CD4-positive, alpha-beta T cell treated with Interleukin-15 for 4 hours (primary cell): ENCODE measurements around the gene ZYG11B.
"Not testable (repeated sequence)": the region's sequence is repeated elsewhere in the genome, so short reads cannot be mapped to it uniquely, and the experiment has no call there.

ENCODE experiments used
- DNase-seq: peaks from one replicate; pipeline ENCODE4 v3.0.0-alpha.2; 2020; ENCODE audit warnings: low spot score

The ZYG11B gene

DNA sequence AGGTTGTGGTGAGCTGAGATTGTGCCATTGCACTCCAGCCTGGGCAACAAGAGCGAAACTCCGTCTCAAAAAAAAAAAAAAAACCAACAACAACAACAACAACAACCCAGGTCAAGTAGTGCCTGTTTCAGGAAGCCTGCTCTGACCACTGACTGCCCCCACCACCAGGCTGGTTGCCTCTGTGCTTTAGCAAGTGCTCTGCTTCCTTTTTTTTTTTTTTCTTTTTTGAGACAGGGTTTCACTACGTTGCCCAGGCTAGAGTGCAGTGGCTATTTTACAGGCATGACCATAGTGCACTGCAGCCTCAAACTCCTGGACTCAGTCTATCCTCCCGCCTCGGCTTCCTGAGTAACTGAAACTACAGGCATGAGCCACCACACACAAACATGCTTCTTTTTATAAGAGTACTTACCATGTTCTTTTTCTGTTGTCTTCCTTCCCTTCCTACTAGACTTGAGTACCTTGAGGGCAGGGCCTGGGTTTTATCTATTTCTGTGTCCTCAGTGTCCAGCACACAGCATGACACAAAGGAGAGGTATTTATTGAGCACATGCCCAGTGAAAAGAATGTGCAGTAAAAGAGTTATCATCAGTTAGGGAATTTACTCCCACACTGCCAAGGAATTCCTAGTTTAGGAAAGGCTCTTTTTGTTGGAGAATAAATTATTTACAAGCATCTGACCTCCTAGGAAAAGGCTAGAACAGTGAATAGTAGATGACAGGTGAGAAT lies 18.2 kb upstream of the ZYG11B start:
- no peak for DNase-seq

DNA sequence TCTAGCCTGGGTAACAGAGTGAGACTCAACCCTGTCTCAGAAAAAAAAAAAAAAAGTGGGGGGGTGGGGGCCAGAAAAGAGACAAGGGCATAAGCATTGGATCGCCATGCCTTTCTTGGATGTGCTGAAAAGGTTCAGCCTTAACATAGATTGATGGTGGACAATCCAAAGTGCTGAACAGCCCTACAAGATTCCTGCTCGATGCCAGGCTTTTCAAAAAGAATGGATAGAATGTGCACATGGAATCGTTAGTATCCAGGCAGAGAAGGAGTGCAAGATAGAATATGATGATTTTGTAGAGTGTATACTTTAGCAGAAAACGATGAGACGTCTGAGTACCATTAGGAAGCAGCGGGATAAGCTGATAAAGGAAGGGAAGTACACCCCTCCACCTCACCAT lies 17.2 kb upstream of the ZYG11B start:
- DNase-seq: no peak

DNA sequence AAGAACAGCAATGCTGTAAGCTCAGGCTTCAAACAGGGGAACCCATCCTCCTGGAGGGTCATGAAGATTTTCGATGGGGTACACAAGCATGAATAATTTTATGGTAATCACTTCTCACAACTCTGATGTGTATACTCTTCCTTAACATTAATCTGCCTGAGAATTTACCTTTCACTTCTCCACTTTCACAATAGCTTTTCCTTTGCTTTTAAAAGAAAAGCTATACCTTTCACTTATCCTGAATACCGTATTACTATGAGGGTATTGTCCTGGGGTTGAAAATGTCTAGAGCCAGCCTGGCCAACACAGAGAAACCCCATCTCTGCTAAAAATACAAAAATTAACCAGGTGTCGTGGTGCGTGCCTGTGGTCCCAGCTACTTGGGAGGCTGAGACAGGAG lies 12.7 kb upstream of the ZYG11B start:
- no peak for DNase-seq

DNA sequence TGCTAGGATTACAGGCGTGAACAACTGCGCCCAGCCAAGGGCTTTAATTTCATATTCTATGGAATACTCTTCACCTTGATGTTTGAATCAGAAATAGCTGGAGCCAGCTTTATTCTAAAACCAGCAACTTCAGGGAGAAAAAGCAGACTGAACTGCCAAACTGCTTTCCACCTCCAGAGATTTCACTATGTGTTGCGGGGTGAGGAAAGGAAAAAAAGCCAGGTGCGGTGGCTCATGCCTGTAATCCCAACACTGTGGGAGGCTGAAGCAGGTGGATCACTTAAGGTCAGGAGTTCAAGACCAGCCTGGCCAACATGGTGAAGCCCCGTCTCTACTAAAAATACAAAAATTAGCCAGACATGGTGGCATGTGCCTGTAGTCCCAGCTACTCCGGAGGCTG lies 11.0 kb upstream of the ZYG11B start:
- not testable (repeated sequence) for DNase-seq

DNA sequence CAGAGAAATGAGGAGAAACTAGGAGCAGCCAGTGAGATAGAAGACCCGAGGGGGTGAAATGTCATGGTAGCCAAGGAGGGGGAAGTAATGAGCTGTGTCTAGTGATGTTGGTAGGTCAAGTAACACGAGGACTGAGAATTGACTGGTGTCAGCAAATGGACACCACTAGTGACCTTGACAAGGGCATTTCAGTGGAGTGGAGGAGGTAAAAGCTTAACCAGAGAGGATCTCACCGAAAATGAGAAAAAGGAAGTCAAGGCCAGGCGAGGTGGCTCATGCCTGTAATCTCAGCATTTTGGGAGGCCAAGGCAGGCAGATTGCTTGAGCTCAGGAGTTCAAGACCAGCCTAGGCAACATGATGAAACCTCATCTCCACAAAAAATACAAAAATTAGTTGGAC lies 3.0 kb upstream of the ZYG11B start:
- DNase-seq: no peak

DNA sequence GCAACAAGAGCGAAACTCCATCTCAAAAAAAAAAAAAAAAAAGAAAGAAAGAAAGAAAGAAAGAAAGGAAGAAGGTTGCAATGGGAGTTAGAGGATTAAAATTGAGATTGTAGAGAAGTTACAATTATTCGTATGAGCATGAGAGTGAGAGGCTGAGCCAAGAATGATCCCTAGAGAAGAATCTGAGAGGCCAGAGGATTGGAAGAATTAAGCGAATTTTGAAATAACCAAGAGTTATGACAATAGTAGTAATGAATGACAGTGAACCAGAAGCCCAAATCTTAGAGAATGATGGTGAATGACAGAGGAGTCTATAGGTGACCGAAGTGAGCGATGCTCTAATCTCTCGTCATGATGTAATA lies 369 bp upstream of the ZYG11B start:
- DNase-seq: no peak

DNA sequence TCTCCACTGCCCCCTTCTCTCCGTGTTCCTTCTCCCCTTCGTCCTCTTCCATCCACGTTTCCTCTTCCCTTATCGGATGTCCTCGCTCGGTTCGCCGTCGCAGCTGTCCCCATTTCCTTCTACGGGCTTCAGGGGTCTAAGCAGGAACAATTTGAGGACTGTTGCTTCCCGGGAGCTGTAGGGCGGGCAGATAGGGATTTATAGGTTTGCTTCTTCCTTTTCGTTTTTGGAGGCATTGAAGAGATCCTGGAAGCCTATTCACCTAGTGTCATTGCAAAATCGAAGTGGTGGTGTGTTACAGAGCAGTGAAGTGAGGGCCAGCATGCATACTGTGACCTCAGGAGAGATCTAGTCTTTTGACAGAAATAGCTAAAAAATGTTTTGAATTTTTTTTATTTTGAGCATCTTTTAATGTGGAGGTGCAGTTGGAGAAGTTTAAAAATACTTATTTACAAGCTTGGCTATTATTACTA lies 897 bp downstream of the ZYG11B start:
- DNase-seq: no peak

DNA sequence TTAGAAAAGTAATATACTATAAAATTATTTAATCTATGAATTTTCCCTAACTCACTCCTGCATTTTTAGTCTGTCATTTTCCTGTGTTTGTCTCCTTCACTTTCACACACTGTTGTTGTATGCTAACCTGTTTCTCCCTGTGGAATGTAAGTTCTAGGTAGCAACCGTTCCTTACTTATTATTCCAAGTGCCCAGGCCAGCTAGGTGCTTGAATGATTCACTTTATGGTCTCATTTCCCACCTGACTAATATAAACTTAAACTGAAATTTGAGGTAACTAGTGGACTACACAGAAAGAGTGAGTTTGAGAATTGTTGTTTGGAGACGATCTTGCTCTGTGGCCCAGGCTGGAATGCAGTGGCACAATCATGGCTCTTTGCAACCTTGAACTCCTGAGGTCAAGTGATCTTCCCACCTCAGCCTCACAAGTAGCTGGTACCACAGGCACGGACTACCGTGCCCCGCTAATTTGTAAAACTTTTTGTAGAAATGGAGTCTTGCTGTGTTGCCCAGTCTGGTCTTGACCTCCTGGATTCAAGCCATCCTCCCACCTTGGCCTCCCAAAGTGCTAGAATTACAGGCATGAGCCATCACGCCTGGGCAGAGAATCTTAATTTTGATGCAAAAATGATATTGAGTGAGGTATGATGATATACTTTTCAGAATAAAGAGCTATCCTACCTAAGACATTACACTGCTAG lies 1.9 kb downstream of the ZYG11B start:
- no peak for DNase-seq

DNA sequence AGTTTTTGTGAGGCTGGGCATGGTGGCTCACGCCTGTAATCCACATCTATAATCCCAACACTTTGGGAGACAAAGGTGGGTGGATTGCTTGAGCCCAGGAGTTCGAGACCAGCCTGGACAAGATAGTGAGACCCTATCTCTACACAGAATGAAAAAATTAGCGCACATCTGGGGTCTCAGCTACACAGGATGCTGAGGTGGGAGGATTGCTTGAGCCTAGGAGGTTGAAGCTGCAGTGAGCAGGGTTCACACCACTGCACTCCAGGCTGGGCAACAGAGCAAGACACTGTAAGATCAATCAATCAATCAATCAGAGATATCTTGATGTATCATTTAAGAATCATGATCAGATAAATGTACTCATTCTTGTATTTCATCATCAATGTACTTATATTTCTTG lies 7.1 kb downstream of the ZYG11B start:
- no peak for DNase-seq

DNA sequence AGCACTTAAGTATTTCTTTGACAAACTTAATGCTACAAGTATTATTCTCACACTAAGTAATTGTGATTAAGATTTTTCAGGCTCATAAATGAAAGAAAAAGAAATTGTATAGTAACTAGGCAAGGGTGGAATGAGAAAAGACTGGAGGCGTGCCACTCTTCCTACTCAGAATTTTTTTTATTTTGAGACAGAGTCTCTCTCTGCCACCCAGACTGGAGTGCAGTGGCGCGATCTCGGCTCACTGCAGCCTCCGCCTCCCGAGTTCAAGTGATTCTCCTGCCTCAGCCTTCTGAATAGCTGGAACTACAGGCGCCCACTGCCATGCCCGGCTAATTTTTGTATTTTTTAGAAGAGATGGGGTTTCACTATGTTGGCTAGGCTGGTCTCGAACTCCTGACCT lies 9.1 kb downstream of the ZYG11B start:
- not testable (repeated sequence) for DNase-seq

DNA sequence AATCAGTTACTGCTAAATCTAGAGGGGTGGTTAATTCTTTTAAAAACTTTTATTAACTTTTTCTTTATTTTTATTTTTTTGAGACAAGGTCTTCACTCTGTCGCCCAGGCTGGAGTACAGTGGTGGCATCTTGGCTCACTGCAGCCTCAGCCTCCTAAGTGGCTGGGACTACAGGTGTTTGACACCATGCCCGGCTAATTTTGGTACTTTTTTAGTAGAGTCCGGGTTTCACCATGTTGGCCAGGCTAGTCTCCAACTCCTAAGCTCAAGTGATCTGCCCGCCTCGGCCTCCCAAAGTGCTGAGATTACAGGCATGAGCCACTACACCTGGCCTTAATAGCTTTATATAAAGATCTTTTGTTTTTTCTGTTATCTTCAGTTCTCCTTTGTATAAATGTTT lies 11.9 kb downstream of the ZYG11B start:
- no peak for DNase-seq

DNA sequence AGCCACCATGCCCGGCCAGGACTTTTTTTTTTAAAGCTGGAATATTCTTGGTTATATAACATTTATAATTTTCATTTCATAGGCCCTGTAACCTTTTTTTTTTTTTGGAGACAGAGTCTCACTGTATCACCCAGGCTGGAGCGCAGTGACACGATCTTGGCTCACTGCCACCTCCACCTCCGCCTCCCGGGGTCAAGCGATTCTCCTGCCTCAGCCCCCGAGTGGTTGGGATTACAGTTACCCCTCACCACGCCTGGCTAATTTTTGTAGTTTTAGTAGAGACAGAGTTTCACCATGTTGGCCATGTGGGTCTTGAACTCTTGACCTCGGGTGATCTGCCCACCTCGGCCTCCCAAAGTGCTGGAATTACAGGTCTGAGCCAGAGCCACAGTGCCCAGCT lies 12.6 kb downstream of the ZYG11B start:
- no peak for DNase-seq

DNA sequence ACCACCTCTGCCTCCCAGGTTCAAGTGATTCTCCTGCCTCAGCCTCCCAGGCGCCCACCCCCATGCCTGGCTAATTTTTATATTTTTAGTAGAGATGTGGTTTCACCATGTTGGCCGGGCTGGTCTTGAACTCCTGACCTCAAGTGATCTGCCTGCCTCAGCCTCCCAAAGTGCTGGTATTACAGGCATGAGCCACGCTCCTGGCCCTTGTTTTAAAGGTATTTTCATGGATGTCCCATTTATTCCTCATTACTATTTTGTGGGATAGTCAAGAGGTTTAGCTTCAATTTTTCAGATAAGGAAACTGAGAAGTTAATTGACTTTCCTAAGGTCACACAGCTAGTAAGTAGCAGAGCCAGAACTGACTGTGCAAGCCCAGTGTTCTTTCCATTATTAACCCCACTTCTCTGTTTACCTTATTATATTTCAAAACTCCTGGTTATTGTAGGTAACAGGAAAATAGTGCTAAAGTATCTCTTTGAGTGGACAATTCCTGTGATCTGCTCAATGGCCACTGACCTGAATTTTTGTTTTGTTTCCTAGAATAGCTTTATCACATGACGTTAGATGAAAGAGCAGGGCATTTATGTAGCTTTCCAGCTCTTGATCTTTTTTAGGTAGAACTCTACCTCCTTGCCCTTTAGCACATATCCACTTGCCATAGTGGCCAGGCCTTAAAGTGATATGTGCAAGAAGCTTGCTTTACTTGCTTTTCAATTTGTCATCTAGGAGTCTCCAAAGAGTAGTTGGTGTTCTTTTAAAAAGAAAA lies 13.6 kb downstream of the ZYG11B start:
- no peak for DNase-seq

DNA sequence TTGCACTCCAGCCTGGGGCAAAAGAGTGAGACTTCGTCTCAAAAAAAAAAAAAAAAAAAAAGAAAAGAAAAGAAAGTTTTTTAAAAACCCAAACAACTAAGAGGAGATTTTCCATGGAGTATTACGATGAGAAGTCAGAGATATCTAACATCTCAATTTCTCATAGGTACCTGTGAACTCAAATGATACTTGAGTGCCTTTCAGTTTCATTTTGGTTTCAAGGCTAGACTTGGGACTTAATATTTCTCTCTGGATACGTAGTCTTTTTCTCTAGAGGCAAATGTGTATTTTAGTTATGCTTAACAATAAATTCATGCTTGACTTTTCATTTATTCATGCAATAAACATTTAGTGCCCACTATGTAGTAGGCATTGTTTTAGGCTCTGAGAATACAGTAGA lies 15.0 kb downstream of the ZYG11B start:
- no peak for DNase-seq

DNA sequence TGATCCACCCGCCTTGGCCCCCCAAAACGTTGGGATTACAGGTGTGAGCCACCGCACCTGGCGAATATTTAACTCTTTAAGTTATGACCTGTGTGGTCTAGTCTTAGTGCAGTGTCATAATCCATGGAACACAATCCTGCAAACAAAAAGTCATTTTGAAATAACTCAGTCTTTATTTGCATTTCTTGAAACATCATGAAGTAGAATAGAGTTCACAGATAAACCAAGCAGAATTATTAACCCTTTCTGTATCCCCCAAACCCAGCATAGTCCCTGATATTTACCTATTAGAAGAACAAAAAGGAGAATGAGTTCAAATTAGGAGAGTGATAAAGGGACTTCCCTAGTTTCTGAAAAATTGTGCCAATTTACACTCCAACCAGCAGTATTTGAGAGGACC lies 19.9 kb downstream of the ZYG11B start:
- DNase-seq: no peak

DNA sequence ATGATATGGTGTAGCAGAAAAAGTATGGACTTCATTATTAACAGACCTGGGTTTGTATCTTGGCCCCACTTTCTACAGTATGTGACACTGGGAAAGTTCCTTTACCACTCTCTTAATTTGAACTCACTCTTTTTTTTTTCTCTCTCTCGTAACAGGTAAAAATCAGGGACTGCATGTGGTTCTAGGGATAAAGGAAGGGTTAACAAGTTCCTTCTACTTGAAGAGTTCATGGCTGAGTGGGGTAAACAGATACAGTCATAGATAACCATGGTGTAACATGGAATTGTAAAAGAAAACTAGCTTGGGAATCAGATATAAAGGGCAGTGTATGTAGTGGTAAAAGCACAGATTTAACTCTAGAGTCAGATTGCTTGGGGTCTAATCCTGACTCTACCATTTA lies 21.2 kb downstream of the ZYG11B start:
- no peak for DNase-seq

DNA sequence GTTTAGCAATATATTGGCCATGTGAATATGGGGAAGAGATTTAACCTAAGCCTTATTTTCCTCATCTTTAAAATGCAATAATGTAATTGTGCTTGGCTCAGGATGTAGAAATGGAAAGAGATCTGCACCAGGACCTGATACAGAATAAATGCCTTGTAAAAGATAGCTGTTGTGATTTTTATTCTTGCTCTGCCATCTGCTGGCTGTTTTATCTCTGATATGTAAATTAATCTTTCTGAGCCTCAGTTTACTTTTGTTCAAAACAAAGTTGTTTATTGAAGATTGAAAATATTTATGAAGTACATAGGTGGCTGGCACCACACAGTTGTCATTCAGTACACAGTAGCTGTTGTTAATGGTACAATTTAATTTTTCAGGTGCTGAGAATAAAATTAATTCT lies 21.9 kb downstream of the ZYG11B start:
- DNase-seq: no peak

DNA sequence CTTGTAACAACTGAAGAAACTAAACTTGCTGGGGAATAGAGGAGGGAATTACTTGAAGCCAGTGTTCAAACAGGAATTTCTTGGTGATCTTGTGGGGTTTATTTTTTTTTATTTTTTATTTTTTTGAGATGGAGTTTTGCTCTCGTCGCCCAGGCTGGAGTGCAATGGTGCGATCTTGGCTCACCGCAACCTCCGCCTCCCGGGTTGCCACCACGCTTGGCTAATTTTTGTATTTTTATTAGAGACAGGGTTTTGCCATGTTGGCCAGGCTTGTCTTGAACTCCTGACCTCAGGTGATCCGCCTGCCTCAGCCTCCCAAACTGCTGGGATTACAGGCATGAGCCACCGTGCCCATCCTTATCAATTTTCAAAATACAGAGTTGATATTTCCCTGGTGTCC lies 23.2 kb downstream of the ZYG11B start:
- not testable (repeated sequence) for DNase-seq

DNA sequence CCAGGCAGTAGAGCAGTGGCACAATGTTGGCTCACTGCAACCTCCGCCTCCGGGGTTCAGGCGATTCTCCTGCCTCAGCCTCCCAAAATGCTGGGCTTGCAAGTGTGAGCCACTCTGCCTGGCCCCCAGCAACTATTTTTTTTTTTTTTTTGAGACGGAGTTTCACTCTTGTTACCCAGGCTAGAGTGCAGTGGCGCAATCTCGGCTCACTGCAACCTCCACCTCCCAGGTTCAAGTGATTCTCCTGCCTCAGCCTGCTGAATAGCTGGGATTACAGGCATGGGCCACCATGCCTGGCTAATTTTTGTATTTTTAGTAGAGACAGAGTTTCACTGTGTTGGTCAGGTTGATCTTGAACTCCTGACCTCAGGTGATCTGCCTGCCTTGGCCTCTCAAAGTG lies 23.9 kb downstream of the ZYG11B start:
- not testable (repeated sequence) for DNase-seq

DNA sequence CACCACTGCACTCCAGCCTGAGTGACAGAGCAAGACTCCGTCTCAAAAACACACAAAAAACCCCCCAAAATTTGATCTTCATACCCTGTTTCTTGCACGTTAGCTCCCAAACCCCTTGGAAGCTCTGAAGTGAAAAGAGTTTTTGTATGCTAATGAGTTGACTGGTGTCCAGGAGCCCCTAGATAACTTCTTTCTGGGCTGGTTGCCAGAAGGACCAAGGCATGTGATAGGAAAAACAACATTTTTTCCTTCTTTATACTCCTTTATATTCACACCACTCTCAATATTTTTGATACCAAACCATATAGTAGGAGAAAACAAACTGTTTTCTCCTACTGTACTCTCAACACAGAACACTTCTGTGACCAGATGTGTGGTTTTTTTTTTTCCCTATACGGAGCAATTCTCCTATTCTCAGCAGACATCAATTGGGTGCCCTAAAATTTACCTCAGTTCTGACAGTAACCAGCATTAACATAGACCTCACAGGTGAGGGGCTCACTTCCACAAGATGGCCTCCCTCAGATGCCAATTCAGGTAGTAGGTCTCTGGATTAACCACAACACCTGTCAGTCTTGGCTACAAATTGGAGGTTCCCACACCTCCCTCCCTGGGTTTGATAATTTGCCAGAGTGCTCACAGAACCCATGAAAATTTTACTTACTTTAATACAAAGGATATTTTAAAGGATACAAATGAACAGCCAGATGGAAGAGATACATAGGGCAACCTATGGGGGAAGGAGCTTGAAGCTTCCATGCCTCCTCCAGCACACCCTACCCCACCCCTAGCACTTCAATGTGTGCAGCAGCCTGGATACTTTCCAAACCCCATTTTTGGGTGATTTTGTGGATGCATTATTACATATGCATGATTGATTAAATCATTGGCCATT lies 25.6 kb downstream of the ZYG11B start:
- no peak for DNase-seq

DNA sequence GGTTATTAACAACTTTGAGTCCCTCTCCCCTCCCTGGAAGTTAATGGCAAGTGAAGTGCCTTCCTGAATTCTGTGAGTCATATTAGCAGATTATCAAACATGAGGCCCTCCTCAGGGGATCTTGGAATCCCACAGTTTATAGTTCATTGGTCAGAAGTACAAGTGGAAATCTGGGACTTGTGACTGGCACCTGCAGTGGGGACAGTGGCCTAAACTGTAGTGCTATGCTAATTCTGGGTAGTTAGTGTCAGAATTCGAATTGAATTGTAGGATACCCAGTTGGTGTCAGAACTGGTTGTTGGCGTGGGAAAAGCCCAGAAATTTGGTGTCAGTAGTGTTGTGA lies 26.2 kb downstream of the ZYG11B start:
- DNase-seq: no peak

DNA sequence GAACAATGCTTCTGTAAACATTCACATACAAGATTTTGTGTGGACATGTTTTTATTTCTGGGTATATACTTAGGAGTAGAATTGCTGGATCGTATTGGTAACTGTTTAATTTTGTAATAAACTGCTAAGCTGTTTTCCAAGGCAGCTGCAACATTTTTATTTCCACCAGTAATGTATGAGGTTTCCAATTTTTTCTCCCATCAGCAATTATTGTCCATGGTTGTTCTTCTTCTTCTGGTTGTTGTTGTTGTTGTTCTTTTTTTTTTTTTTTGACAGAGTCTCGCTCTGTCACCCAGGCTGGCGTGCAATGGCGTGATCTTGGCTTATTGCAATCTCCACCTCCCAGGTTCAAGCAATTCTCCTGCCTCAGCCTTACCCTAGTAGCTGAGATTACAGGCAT lies 26.9 kb downstream of the ZYG11B start:
- no peak for DNase-seq
